22Rv1 (cell line): ENCODE measurements around the gene PIM2.

Experiments
- CTCF ChIP-seq: fragments of 450-650 bp; IDR thresholded peaks from 2 replicates; pipeline ENCODE4 v1.5.1; 2017; ENCODE audit warnings: mild to moderate bottlenecking
- ZFX ChIP-seq: fragments of 450-650 bp; IDR thresholded peaks from 2 replicates; pipeline ENCODE4 v1.6.1; 2017; ENCODE audit warnings: antibody characterized with exemption, borderline replicate concordance

GRCh38 chrX:48961585-48962091, 42.8 kb upstream of the PIM2 start:
- TF ChIP-seq ZFX, result no peak
- TF ChIP-seq CTCF, result no peak
